GM21619 (cell line): ENCODE measurements around the gene B3GNT8.
"Not testable (repeated sequence)": the region's sequence is repeated elsewhere in the genome, so short reads cannot be mapped to it uniquely, and the experiment has no call there.

Experiments used
- ATAC-seq: cut with Tn5 transposase; IDR thresholded peaks from one replicate; pipeline ENCODE4 v1.9.1; 2021; ENCODE audit not compliant: unreplicated experiment

The B3GNT8 gene

DNA sequence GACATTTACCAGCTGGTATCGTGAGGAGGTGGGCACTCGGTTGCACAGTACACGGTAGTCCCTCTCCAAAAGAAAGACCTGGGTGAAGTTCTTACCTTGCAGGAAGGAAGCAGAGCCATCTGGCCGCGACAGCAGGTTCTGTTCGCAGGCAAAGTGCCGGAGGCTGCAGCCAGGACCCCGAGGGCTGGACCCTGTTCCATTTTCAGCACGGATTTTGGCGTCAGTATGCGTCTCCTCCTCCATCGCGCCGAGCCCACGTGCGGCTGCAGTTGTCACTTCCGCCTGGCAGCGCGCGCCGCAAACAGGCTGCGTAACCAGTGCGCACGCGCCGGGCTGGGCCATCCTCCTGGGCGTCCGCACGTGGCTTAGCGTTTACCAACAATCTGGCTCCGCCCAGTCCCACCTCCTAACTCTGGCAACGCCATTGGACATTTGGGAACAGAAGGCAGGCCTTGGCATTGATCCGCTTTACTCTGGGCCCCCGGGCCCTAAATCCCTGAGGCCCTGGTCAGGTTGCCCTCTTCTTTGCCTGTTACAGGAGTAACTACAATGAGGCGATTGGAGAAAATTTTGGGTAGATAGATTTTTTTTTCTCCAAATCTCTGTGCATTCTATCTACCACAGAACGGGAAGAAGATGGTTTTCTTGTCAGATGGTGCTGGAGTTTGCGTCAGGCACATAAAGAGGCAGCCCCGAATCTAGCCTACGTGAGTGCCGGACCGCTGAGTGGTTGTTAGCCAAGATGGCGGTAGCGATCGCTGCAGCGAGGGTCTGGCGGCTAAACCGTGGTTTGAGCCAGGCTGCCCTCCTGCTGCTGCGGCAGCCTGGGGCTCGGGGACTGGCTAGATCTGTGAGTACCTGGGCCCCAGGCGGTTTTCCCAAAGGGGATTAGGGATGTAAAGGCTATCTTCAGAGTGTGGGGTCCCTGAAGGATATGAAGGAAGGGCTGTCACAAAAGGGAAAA is 29.8 kb downstream of the B3GNT8 start, which contains the start of the genes BCKDHA and EXOSC5:
Gene BCKDHA (plus strand): TSS at position 733 of the 964 bp plus-strand sequence. CDS start 10 bp downstream, at position 743.
Gene EXOSC5 (minus strand): TSS at position 274 of the 964 bp plus-strand sequence. CDS start 31 bp downstream, at position 243.
- peak; percentile 89 for ATAC-seq

DNA sequence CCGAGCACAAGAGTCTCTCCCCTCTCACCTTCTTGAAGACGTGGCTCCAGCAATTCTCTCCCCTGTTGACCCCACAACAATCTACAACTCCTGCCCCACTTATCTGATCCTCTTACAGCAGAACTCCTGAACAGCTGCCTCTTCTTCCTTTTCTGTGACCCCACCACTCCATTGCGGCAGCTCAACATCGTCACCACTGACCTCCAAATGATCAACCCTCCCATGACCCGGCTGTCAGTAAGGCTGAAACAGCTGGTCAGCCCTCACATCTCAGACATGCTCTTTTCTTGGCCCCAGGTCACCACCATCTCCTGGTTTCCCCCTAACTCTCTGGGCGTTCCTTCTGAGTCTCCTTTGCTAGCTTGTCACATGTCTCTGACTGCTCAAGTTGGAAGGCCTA is 31.8 kb downstream of the B3GNT8 start:
- ATAC-seq = no peak

- no peak for ATAC-seq
Measured at GRCh38 chr19:41392775-41393174, 34.4 kb downstream of the B3GNT8 start.

GRCh38 chr19:41391618-41392017 is 35.6 kb downstream of the B3GNT8 start:
- ATAC-seq = no peak

GRCh38 chr19:41386442-41386841 is 40.7 kb downstream of the B3GNT8 start:
- ATAC-seq = no peak

DNA sequence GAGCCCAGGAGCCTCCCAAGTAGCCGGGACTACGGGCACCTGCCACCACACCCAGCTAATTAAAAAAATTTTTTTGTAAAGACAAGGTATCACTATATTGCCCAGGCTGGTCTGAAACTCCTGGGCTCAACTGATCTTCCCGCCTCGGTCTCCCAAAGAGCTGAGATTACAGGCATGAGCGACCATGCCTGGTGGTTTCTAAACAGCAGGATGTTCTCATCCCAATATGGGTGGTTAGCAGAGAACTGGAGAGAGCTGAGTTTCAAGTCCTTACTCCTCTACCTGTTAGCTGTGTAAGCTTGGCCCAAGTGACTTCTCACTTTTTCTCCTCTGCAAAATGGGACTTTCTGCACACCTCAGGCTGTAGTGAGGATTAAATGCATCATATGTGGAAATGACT is 42.8 kb downstream of the B3GNT8 start:
- ATAC-seq = no peak

- not testable (repeated sequence) for ATAC-seq
Measured at GRCh38 chr19:41381536-41381935, 45.6 kb downstream of the B3GNT8 start.

GRCh38 chr19:41377977-41378709 is 49.0 kb downstream of the B3GNT8 start:
- peak; percentile 65 for ATAC-seq

GRCh38 chr19:41376998-41377365 is 50.2 kb downstream of the B3GNT8 start:
- ATAC-seq = no peak

DNA sequence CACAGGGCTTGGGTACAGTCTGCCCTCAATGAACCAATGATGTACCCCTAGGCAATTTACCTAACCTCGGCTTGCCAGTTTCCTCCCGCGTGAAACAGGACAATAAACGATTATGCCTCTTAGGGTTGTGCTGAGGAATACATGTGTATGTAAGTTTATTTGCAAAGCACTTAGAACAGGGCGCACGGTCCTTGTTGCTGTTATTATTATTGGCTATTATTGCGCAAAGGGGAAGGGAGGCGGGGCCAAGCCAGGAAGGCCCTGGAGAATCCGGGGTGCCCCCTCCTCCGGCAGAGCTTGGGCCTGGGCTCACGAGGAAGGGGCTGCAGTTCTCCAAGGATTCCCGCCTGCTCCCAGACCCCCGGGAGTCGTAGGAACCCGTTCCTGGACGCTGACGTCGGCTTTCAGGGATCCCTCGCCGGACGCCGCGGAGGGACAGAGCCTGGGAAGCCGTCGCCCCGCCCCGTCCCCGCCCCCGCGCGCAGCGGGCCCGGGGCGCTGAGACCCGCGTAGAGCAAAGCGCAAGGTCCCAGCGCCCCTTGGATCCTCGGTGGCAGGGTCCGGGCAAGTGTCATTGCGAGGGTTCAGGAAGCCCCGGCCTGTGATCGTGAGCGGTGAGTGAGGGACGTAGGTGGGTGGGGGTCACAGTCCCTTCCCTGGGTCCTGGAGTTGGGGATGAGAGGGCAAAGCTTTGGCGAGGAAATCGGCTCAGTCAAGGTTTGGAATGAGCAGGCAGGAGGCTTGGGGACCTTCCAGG is 50.8 kb downstream of the B3GNT8 start, which contains the start of gene TMEM91:
Gene TMEM91 (plus strand): TSS at position 293 of the 757 bp plus-strand sequence. CDS start 1,777 bp downstream, outside the sequence.
- ATAC-seq = no peak
